ENCODE measurements around the gene FHIT.

FHIT gene

DNA sequence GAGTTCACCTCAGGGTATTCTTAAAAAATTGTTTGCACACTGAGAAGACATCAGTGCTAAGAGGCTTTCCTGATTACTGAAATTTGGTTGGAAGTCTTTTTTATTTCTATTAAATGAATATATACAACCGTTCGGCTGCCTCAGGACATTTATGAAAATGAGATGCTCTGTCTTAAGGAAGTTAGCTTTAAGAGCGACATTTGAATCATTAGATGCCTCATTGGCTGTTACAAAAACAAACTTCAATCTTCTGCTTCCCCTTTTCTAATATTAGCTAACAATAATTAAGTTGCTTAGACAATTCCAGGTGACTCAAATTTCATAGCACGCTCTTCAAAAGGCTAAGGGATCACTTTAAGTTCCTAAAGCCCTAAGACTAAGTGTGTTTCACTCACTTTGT lies 673.7 kb downstream of the FHIT start:
- no peak overlapping the region for H3K4me3 ChIP-seq (ENCODE audit: low read depth, low read length)
- no peak for DNase-seq (ENCODE audit: low read depth)
- TF ChIP-seq, protein P1, sequence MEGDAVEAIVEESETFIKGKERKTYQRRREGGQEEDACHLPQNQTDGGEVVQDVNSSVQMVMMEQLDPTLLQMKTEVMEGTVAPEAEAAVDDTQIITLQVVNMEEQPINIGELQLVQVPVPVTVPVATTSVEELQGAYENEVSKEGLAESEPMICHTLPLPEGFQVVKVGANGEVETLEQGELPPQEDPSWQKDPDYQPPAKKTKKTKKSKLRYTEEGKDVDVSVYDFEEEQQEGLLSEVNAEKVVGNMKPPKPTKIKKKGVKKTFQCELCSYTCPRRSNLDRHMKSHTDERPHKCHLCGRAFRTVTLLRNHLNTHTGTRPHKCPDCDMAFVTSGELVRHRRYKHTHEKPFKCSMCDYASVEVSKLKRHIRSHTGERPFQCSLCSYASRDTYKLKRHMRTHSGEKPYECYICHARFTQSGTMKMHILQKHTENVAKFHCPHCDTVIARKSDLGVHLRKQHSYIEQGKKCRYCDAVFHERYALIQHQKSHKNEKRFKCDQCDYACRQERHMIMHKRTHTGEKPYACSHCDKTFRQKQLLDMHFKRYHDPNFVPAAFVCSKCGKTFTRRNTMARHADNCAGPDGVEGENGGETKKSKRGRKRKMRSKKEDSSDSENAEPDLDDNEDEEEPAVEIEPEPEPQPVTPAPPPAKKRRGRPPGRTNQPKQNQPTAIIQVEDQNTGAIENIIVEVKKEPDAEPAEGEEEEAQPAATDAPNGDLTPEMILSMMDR (conservative IDR thresholded peaks at IDR 0.05; ENCODE audit: low read depth, low read length) = no peak

DNA sequence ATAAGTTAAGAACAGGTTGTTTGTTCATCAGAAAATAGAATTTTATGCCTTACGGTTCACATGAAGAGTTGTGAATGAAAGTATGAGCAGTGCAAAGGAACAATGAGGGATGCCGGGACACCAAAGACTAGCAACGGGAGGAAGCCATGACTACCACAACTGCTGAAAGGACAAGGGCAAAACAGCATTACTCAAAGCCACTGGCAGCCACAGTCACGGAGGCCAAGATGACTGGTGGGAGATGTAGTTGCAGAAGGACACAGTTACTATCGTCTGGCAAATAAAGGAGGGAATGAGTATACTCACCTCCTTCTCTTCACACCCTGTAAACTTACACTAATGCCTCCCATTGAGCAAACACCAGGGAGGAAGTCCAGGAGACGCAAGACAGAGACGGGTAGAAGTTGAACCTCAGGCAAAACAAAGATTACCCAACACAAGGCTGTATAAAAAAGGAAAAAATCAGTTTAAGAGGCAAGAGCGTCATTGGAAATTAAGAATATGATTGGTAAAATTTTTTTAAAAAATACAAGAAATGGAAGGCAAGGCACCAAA lies 675.5 kb downstream of the FHIT start:
- H3K4me3 ChIP-seq (ENCODE audit: low read depth, low read length) = no peak overlapping the region
- TF ChIP-seq, protein P1 (conservative IDR thresholded peaks at IDR 0.05; ENCODE audit: low read depth, low read length) = no peak
- DNase-seq (ENCODE audit: low read depth) = no peak

DNA sequence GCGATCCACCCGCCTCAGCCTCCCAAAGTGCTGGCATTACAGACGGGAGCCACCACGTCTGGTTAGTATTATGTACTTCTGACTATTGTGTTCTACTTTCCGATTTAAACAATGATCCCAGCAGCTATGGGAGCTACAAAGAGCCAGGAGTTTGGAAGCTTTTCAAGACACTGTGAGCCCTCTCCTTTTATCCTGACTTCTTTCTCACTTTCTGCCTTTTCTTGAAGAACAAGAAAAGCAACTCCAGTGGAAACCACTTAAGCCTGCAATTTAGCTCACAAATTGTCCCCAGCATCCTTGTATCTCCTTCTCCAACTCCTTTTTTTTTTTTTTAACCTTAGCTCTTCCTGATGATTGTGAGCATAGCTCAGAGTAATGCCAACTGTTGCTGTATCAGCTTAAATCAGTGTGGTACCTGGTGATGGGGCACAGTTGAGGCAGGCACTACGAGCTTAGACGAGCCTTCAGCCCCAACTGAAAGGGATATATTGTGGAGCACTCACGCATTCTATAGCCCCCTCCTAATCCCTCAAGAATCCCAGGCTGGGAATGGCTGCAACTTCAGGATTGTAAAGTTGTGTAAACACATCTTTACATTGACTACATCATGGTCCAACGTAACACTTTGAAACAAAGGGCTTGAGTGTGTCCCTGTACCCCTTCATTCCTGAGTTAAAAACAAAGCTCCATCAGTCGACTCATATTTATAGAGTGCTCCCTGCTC lies 677.0 kb downstream of the FHIT start:
- TF ChIP-seq, protein P1 (conservative IDR thresholded peaks at IDR 0.05; ENCODE audit: low read depth, low read length) = no peak
- DNase-seq (ENCODE audit: low read depth) = no peak
- no peak overlapping the region for H3K4me3 ChIP-seq (ENCODE audit: low read depth, low read length)

DNA sequence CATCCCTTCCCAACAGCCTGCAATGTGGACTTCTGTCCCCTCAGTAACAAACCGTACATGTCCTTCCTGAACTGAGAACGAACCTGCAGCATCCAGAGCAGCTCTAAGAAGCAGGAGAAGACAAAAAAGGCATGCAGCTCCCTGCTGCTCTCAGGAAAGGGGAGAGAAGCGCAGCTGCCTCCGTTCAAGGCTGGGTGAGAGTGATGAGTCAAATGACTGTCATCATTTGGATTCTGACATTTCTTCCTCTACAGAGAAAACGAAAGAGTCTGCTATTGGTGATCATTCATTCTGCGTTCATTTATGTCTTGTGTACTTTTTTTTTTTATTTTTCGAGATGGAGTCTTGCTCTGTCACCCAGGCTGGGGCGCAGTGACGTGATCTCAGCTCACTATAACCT lies 677.8 kb downstream of the FHIT start:
- H3K4me3 ChIP-seq (ENCODE audit: low read depth, low read length) = no peak overlapping the region
- peak; percentile 8 for DNase-seq (ENCODE audit: low read depth)
- TF ChIP-seq, protein P1 (conservative IDR thresholded peaks at IDR 0.05; ENCODE audit: low read depth, low read length) = no peak

DNA sequence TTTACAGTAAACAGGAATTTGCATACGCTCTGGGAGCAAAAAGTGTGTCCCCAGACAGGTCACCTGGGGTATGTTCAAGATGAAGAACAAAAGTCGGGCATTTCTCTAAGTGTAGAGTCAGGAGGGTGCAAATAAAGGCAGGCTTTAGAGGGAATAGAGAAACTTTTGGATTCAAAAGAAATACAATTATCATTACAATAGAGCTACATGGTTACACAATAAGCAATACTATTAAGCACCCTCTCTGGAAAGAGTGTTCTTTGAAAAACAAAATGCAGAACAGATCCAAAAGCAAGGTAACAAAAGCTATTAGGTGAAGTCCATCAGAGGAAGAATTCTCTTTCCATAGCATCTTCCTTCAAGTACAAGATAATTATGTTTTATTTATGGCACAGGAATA lies 679.7 kb downstream of the FHIT start:
- TF ChIP-seq, protein P1 (conservative IDR thresholded peaks at IDR 0.05; ENCODE audit: low read depth, low read length) = no peak
- no peak for DNase-seq (ENCODE audit: low read depth)

DNA sequence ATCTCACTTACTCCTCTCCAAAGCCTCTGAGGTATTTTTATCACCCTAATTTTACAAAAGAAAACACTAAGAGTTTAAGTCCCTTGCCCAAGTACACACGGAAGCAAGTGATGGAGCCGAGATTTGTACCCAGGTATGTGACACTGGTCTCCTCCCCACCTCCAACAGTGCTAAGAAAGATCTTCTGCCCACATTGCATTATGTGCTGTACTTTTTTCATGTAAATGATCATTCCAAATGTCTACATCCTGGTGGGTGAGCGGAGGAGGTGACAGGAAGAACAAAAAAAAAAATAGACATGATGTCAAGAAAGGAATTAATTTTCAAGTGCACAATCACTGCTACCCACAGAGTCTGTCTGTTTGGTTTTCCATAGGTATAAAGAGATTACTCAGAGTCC lies 694.1 kb downstream of the FHIT start:
- TF ChIP-seq, protein P1 (conservative IDR thresholded peaks at IDR 0.05; ENCODE audit: low read depth, low read length) = no peak
- no peak for DNase-seq (ENCODE audit: low read depth)
- no peak overlapping the region for H3K4me3 ChIP-seq (ENCODE audit: low read depth, low read length)

More for the DNA sequence above, 679.7 kb downstream of the FHIT start:
- no peak overlapping the region for H3K4me3 ChIP-seq (ENCODE audit: low read depth, low read length)
